T follicular helper cell (primary cell): ENCODE measurements around the gene GLMP.
A peak's percentile ranks its signal among the peaks of the same experiment; 100 is the strongest.

Experiments used
- DNase-seq: peaks from one replicate; pipeline ENCODE4 v3.0.0-alpha.2; 2020; ENCODE audit warnings: low read depth

The GLMP gene

GRCh38 chr1:156285437-156285836 is 10.0 kb downstream of the GLMP start:
- DNase-seq: no peak

- DNase-seq: no peak
Measured at GRCh38 chr1:156284757-156285156, 10.7 kb downstream of the GLMP start.

GRCh38 chr1:156284112-156284511 is 11.4 kb downstream of the GLMP start, which contains the start of gene TMEM79:
Gene TMEM79 (plus strand): TSS chr1:156284325. CDS start chr1:156285227, 902 bp downstream.
- no peak for DNase-seq

GRCh38 chr1:156283521-156283920 is 12.0 kb downstream of the GLMP start:
- no peak for DNase-seq

GRCh38 chr1:156282479-156283222 is 12.8 kb downstream of the GLMP start, which contains the start of gene SMG5:
Gene SMG5 (minus strand): TSS chr1:156282825. CDS start chr1:156282680, 145 bp downstream.
- peak; percentile 96 for DNase-seq

GRCh38 chr1:156281693-156282478 is 13.6 kb downstream of the GLMP start:
- DNase-seq: no peak

GRCh38 chr1:156281281-156281680 is 14.2 kb downstream of the GLMP start:
- DNase-seq: no peak

GRCh38 chr1:156279837-156280236 is 15.6 kb downstream of the GLMP start:
- no peak for DNase-seq

- no peak for DNase-seq
Measured at GRCh38 chr1:156276966-156277381, 18.5 kb downstream of the GLMP start.

- no peak for DNase-seq
Measured at GRCh38 chr1:156276532-156276931, 18.9 kb downstream of the GLMP start.

GRCh38 chr1:156270314-156270713 is 25.2 kb downstream of the GLMP start:
- no peak for DNase-seq

GRCh38 chr1:156268336-156268735 is 27.1 kb downstream of the GLMP start:
- no peak for DNase-seq

- DNase-seq: no peak
Measured at GRCh38 chr1:156266051-156266450, 29.4 kb downstream of the GLMP start.

- DNase-seq: no peak
Measured at GRCh38 chr1:156263288-156263655, 32.2 kb downstream of the GLMP start.

GRCh38 chr1:156262461-156263287 is 32.8 kb downstream of the GLMP start:
- DNase-seq: no peak

GRCh38 chr1:156260896-156261295 is 34.6 kb downstream of the GLMP start:
- no peak for DNase-seq

- no peak for DNase-seq
Measured at GRCh38 chr1:156259805-156260204, 35.7 kb downstream of the GLMP start.

- DNase-seq: no peak
Measured at GRCh38 chr1:156258859-156259258, 36.6 kb downstream of the GLMP start.

GRCh38 chr1:156257711-156258110 is 37.8 kb downstream of the GLMP start:
- no peak for DNase-seq

GRCh38 chr1:156253634-156254033 is 41.8 kb downstream of the GLMP start:
- DNase-seq: no peak

GRCh38 chr1:156251527-156251926 is 44.0 kb downstream of the GLMP start:
- DNase-seq: no peak

GRCh38 chr1:156249593-156249992 is 45.9 kb downstream of the GLMP start:
- no peak for DNase-seq
